Endodermal cell (in vitro differentiated cells): ENCODE data around the gene KDM6A. TPM values are rescaled to one million over a fixed set of nuclear protein-coding genes. Genes with fewer than 3 reads are reported as not detected.

ENCODE experiments used
- DNase-seq: peaks from one replicate; pipeline ENCODE4 v3.0.0-alpha.2; 2017
- H3K27ac ChIP-seq: 2 replicates; pipeline ENCODE4 v1.5.1; 2013; ENCODE audit warnings: mild to moderate bottlenecking, low read depth, low read length, moderate library complexity
- H3K27me3 ChIP-seq: 2 replicates; pipeline ENCODE4 v1.6.1; 2013; ENCODE audit warnings: mild to moderate bottlenecking, low read length, moderate library complexity; ENCODE audit not compliant: insufficient read depth, control insufficient read depth, poor library complexity, severe bottlenecking
- H3K36me3 ChIP-seq: 2 replicates; pipeline ENCODE4 v1.7.0; 2013; ENCODE audit warnings: mild to moderate bottlenecking, low read length, moderate library complexity; ENCODE audit not compliant: control insufficient read depth, insufficient read depth
- H3K4me1 ChIP-seq: one replicate; pipeline ENCODE4 v1.7.0; 2013; ENCODE audit warnings: low read length; ENCODE audit not compliant: control insufficient read depth, insufficient read depth
- H3K4me3 ChIP-seq: 2 replicates; pipeline ENCODE4 v1.5.1; 2013; ENCODE audit warnings: mild to moderate bottlenecking, low read length, moderate library complexity
- H3K9ac ChIP-seq: 2 replicates; pipeline ENCODE4 v1.6.1; 2013; ENCODE audit warnings: mild to moderate bottlenecking, low read length, moderate library complexity; ENCODE audit not compliant: poor library complexity, severe bottlenecking; ENCODE audit errors: extremely low read depth
- H3K9me3 ChIP-seq: 2 replicates; pipeline ENCODE4 v1.6.1; 2013; ENCODE audit warnings: mild to moderate bottlenecking, low read length, moderate library complexity; ENCODE audit not compliant: control insufficient read depth
- H3K27ac Mint-ChIP-seq: 2 replicates; pipeline ENCODE4 v1.8.0; 2020; ENCODE audit warnings: mixed read lengths
- H3K27me3 Mint-ChIP-seq: 2 replicates; pipeline ENCODE4 v1.8.0; 2021; ENCODE audit warnings: mild to moderate bottlenecking, mixed read lengths; ENCODE audit not compliant: insufficient read depth
- H3K36me3 Mint-ChIP-seq: 2 replicates; pipeline ENCODE4 v1.8.0; 2020; ENCODE audit warnings: low read depth, mixed read lengths
- H3K4me1 Mint-ChIP-seq: 2 replicates; pipeline ENCODE4 v1.8.0; 2020; ENCODE audit warnings: mixed read lengths
- H3K4me3 Mint-ChIP-seq: 2 replicates; pipeline ENCODE4 v1.8.0; 2020; ENCODE audit warnings: mild to moderate bottlenecking, moderate library complexity, mixed read lengths
- H3K9me3 Mint-ChIP-seq: 2 replicates; pipeline ENCODE4 v1.8.0; 2020; ENCODE audit warnings: mild to moderate bottlenecking, mixed read lengths
- WGBS, 2 experiments: methylation state at CpG; one replicate each; pipeline versions ENCODE4 v1.1.5 to v1.1.7; 2013; ENCODE audit warnings: missing lambda C conversion rate in 2 of 2, mixed read lengths in 1 of 2; ENCODE audit not compliant: insufficient coverage in 1 of 2, insufficient read length in 1 of 2; 5-methylcytosine and 5-hydroxymethylcytosine counted together
- total RNA-seq, 2 donors: library from RNA; stranded (reverse); fragmentation: NEBNext Ultra II Directional in 1 of 2; extraction: Animal tissue kit (Norgen Biotek cat#: 25700) in 1 of 2; gene quantifications; 2 replicates in 1 of 2; 3 replicates in 1 of 2; pipeline ENCODE4 v1.2.1, GENCODE V29; 2021
- TF ChIP-seq, protein P1 (sequence below): fragments of 200-600 bp; sonication (generic); conservative IDR thresholded peaks from 2 replicates; pipeline ENCODE4 v1.5.0; 2021; ENCODE audit warnings: antibody characterized with exemption, mild to moderate bottlenecking

Gene KDM6A
- total RNA-seq, 2 donors from 2014 or later, result 62.1 to 64.6 TPM

DNA sequence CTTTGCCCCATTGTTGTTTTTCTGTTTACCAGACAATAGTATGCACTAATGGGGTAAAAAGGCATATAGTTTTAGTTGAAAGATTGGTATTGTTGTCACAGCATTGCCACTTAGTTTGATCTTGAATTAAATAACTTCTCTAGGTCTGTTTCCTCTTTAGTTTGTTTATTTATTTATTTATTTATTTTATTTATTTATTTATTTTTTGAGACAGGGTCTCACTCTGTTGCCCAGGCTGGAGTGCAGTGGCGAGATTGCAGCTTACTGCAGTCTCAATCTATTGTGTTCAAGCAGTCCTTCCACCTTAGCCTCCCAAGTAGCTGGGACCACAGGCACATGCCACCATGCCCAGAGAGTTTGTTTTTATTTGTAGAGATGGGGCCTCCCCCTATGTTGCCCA is 138.6 kb downstream of the KDM6A start:
- H3K27me3 Mint-ChIP-seq, result no peaks in the 10 kb centered on the region
- H3K36me3 Mint-ChIP-seq, result peaks cover 22% of the 10 kb centered on the region
- Histone ChIP-seq H3K4me3 (no peak overlapping the region), H3K36me3 (peaks cover 37% of the 10 kb centered on the region), H3K9ac (no peak overlapping the region), H3K4me1 (no peaks in the 10 kb centered on the region), H3K27me3 (no peaks in the 10 kb centered on the region), H3K27ac (no peak overlapping the region), H3K9me3 (no peaks in the 10 kb centered on the region)
- H3K27ac Mint-ChIP-seq, result no peak overlapping the region
- H3K9me3 Mint-ChIP-seq, result peaks cover 38% of the 10 kb centered on the region
- peaks cover 2% of the 10 kb centered on the region for H3K4me1 Mint-ChIP-seq
- TF ChIP-seq, protein P1, sequence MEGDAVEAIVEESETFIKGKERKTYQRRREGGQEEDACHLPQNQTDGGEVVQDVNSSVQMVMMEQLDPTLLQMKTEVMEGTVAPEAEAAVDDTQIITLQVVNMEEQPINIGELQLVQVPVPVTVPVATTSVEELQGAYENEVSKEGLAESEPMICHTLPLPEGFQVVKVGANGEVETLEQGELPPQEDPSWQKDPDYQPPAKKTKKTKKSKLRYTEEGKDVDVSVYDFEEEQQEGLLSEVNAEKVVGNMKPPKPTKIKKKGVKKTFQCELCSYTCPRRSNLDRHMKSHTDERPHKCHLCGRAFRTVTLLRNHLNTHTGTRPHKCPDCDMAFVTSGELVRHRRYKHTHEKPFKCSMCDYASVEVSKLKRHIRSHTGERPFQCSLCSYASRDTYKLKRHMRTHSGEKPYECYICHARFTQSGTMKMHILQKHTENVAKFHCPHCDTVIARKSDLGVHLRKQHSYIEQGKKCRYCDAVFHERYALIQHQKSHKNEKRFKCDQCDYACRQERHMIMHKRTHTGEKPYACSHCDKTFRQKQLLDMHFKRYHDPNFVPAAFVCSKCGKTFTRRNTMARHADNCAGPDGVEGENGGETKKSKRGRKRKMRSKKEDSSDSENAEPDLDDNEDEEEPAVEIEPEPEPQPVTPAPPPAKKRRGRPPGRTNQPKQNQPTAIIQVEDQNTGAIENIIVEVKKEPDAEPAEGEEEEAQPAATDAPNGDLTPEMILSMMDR, result no peak
- WGBS, 2 experiments, result 67% methylated on average over 1 of the region's 1 CpG; no CpG with 5 or more reads in 1 of the 2 experiments
- no peak for DNase-seq
- no peak overlapping the region for H3K4me3 Mint-ChIP-seq

DNA sequence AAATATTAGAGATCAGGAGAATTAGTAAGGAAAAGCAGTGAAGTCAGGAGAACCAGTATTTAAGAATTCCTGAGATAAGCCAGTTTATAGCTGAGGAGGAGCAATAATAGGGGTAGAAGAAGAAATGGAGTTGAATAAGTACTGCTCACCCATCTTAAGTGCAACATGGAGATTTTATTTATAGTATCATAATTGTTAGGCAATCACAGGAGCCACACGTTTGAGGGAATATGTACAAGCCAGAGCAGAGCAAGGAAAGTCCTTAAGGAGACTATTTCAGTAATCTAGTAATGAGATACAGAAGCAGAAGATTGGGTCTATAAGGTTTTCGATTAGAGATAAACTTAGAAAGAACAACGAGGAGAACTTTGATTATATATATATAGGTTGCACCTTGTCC is 145.0 kb downstream of the KDM6A start:
- WGBS, 2 experiments, result 90 to 100% methylated on average over 1 to 3 of the region's 3 CpGs
- H3K9me3 Mint-ChIP-seq, result peaks cover 29% of the 10 kb centered on the region
- H3K27ac Mint-ChIP-seq, result no peak overlapping the region
- no peaks in the 10 kb centered on the region for H3K9me3 ChIP-seq
- no peak overlapping the region for H3K27ac ChIP-seq
- no peaks in the 10 kb centered on the region for H3K27me3 Mint-ChIP-seq
- H3K4me1 Mint-ChIP-seq, result peaks cover 2% of the 10 kb centered on the region
- no peaks in the 10 kb centered on the region for H3K27me3 ChIP-seq
- peaks cover 5% of the 10 kb centered on the region for H3K36me3 Mint-ChIP-seq
- no peak for DNase-seq
- H3K9ac ChIP-seq, result no peak overlapping the region
- TF ChIP-seq, protein P1, result no peak
- H3K36me3 ChIP-seq, result peaks cover 36% of the 10 kb centered on the region
- H3K4me3 ChIP-seq, result no peak overlapping the region
- H3K4me1 ChIP-seq, result no peaks in the 10 kb centered on the region
- no peak overlapping the region for H3K4me3 Mint-ChIP-seq

DNA sequence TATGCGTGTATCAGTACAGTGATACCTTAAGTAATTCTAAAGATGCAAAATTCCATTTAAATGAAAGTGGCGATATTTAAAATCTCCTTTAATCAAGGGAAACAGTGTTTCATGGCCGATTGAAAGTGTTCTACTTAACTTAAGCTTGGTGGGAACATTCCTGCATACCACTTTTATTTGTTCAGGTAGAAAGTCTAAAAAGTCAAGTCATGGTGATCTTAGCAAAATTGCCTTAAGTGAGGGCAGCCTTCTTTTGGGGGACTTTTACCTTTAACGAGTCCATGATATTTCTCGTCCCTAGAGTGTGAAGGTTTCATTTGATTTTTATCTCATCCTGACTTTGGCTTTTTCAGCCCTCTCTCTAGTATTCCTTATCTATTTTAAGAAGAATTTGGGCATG is 149.2 kb downstream of the KDM6A start:
- Histone ChIP-seq H3K9me3 (no peaks in the 10 kb centered on the region), H3K4me3 (no peak overlapping the region), H3K4me1 (no peaks in the 10 kb centered on the region), H3K27me3 (no peaks in the 10 kb centered on the region), H3K9ac (no peak overlapping the region), H3K36me3 (peaks cover 30% of the 10 kb centered on the region), H3K27ac (no peak overlapping the region)
- peaks cover 2% of the 10 kb centered on the region for H3K4me1 Mint-ChIP-seq
- 91 to 100% methylated on average over 2 to 3 of the region's 5 CpGs for WGBS, 2 experiments
- H3K36me3 Mint-ChIP-seq, result peaks cover 8% of the 10 kb centered on the region
- no peak overlapping the region for H3K4me3 Mint-ChIP-seq
- peak overlapping the region; percentile 16 for H3K27ac Mint-ChIP-seq
- TF ChIP-seq, protein P1, result no peak
- no peaks in the 10 kb centered on the region for H3K27me3 Mint-ChIP-seq
- H3K9me3 Mint-ChIP-seq, result peaks cover 42% of the 10 kb centered on the region
- no peak for DNase-seq
